22Rv1 (cell line): ENCODE measurements around the gene MATN4.

Source experiments
- H3K27ac ChIP-seq: fragments of 450-650 bp; 2 replicates; pipeline ENCODE4 v1.5.1; 2017
- CTCF ChIP-seq: fragments of 450-650 bp; IDR thresholded peaks from 2 replicates; pipeline ENCODE4 v1.5.1; 2017; ENCODE audit warnings: mild to moderate bottlenecking
- ZFX ChIP-seq: fragments of 450-650 bp; IDR thresholded peaks from 2 replicates; pipeline ENCODE4 v1.6.1; 2017; ENCODE audit warnings: antibody characterized with exemption, borderline replicate concordance

MATN4 gene

GRCh38 chr20:45269754-45270270, 38.3 kb downstream of the MATN4 start:
- no peak overlapping the region for H3K27ac ChIP-seq
- no peak for TF ChIP-seq CTCF
- no peak for TF ChIP-seq ZFX

- H3K27ac ChIP-seq, result no peak overlapping the region
- TF ChIP-seq CTCF, result no peak
- TF ChIP-seq ZFX, result no peak
These were observed 39.0 kb downstream of the MATN4 start for GRCh38 chr20:45269056-45269455.

- TF ChIP-seq CTCF (no peak), ZFX (no peak)
- H3K27ac ChIP-seq, result no peak overlapping the region
These were observed 39.6 kb downstream of the MATN4 start for GRCh38 chr20:45268531-45268930.

- no peak for TF ChIP-seq CTCF
- TF ChIP-seq ZFX, result no peak
- no peak overlapping the region for H3K27ac ChIP-seq
These were observed 41.1 kb downstream of the MATN4 start for GRCh38 chr20:45266977-45267376.

GRCh38 chr20:45263556-45264266, 44.4 kb downstream of the MATN4 start:
- H3K27ac ChIP-seq, result no peak overlapping the region
- TF ChIP-seq CTCF (no peak), ZFX (no peak)

- TF ChIP-seq CTCF, result no peak
- TF ChIP-seq ZFX, result no peak
- no peak overlapping the region for H3K27ac ChIP-seq
These were observed 49.4 kb downstream of the MATN4 start for GRCh38 chr20:45258664-45259063.

GRCh38 chr20:45258259-45258658, 49.8 kb downstream of the MATN4 start:
- TF ChIP-seq CTCF, result no peak
- no peak for TF ChIP-seq ZFX

More at GRCh38 chr20:45258259-45258658, 49.8 kb downstream of the MATN4 start:
- no peak overlapping the region for H3K27ac ChIP-seq
